HG03097 (cell line): ENCODE results near the gene TBC1D14.

ENCODE experiments used
- ATAC-seq: cut with Tn5 transposase; IDR thresholded peaks from one replicate; pipeline ENCODE4 v1.9.1; 2021; ENCODE audit not compliant: unreplicated experiment, low FRiP score

Gene TBC1D14

DNA sequence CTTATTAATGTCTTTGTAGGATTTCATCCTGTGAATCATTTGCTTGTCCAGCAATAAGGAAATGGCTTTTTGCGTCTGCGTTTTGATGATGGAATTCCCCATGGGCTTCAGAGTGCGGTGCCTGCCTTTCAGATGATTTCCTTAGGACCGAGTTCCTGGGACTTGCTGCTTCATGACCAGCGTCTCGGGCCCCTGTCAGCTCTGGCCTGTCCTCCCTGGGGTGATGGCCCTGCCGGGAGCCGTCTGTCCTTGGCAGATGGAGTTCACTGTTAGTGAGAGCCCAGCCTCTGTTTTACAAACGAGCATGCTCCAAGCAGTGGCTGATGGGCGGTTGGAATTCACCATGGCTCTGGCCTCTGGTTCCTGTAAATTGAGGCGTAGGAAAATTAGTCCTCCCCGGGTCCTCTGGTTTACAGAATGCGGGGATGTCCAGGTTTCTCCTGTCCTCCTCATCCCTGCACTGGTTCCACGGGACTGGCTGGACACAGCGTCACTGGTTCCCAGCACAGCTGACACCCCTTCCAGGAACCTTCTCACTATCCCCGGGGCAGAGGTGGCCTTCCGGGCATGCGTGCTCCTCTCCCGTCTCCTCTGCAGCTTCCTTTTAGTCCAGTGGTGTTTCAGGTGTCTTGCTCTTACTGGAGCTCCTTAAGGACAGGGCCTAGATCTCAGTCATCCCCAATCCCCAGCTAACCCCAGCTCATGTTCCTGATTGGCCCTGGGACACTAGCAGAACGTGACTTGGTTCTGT is 34.9 kb downstream of the TBC1D14 start:
- no peak for ATAC-seq

DNA sequence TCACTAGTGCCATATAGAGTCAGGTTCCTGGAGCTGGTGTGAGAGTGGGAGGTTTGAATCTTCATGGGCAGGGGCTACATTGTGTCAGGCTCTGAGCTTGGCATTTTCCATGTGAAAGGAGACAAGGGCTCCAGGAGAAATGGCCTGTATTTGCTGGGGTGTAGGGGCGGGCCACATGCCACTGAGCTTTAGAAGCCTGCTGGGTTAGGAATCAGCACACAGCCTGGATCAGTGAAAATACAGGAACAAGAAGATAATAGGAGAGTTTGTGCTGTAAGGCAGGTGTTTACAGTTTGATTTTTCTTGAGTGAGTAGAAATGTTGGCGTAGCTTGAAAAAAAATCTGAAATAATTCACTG is 35.4 kb downstream of the TBC1D14 start:
- ATAC-seq: no peak

DNA sequence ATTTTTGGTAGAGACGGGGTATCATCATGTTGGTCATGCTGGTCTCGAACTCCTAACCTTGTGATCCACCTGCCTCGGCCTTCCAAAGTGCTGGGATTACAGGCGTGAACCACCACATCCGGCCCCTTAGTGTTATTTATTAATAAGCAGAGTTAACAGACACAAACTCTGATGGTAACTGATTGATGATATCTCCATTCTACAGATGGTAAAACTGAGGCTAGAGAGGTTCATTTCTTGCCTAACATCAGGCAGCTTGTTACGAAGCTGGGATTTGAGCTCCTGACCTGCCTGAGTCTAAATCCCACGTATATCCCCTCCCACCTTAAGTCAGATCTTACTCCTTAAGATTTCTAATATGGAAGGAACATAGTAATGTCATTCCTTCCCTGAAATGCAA is 36.9 kb downstream of the TBC1D14 start:
- no peak for ATAC-seq

GRCh38 chr4:6948134-6948460 is 38.5 kb downstream of the TBC1D14 start:
- no peak for ATAC-seq

- no peak for ATAC-seq
Observed at GRCh38 chr4:6951880-6952381, 42.3 kb downstream of the TBC1D14 start.

DNA sequence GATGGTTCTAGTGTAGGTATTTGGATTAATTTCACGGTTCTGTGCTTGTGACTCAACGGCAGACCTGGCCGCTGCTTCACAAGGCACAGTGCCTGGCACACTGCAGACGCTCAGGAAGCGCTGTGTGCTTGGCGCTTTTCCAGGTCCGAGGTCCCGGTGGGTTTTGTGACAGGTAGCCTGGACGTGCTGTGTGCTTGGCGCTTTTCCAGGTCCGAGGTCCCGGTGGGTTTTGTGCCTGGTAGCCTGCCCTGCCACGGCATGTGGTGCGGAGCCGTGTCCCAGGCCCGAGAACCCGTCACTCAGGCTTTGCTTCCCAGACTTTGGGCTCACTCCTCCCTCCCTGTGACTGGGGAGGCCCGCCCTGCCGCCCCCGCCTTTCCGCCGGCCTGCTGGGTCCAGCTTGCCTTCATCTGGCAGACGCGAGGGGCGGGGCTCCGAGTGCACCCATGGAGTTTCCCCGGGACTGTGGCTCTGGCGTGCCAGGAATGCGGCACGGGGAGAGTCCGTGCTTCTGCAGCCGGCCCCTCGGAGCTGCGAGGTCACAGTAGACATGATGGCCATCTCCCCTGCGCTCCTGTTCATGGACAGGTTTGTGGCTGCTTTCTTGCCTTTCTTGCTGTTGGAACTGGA is 44.2 kb downstream of the TBC1D14 start:
- no peak for ATAC-seq

- no peak for ATAC-seq
Observed at GRCh38 chr4:6955261-6955911, 45.8 kb downstream of the TBC1D14 start.

DNA sequence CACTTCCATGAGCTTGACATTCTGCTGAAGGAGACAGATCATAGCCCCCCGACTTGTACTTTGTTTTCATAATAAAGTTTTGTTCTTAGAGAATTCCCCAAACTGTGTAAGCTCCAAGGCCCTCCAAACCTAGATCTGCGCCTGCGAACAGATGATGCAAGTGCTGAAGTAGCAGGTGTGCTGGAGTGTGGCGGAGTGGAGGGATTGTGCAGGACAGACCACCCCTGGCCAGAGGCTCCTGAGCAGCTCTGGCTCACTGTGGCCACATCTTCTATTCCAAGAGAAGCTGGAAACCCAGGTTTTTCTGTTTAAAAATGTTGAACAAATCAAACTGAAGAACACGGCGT is 46.4 kb downstream of the TBC1D14 start:
- ATAC-seq: no peak

DNA sequence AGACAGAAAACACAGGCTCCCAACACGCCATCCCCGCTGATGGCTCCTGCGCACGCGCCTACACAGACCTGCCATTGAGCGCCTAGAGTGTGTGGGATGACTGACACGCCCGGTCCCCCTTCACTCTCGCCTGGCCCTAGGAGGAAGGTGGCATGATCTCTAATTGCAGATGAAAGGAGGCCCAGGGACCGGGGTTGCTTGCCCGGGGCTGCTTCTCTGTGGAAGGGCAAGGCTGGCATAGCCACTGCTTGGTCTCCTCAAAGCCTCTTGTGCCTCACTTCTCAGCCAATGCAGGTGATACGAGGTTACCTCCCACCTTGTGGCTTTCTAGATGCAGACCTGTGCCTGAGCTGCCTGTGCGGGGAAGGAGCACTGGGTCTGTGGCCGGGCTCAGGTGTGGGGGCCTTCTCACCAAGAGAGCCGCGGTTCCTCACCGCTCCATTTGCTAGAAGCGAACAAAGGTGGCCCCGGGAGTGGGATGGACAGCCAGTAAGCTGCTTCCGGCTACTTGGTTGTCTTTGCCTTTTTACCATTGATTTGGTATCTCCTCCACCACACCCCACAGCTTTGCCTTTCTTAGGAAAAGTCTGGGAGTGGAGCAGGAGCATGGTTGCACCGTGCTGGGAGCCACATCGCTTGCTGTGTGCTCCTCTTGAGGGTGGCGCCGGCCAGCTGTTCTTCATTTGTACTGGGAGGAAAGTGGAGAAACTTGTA is 47.0 kb downstream of the TBC1D14 start:
- no peak for ATAC-seq

GRCh38 chr4:6957148-6957520 is 47.5 kb downstream of the TBC1D14 start:
- ATAC-seq: no peak

- no peak for ATAC-seq
Observed at GRCh38 chr4:6957994-6958393, 48.4 kb downstream of the TBC1D14 start.

DNA sequence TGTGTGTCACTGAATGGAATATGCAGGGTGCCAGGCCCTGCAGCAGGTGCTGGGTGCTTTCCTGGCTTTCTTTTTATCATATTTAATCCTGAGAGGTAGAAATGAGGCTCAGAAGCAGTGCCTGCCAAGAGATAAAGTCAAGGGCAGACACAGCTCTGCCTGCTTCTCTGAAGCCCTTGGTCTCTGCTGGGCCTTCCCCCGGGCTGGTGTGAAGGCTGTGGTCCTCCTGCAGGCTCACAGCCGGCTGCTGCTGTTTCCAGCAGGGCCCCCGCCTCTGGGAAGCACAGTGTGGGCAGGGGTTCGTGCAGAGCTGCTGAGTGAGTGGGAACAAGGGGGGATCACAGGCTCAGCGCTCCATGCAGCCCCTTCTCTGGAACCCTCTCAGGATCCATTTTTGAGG is 49.6 kb downstream of the TBC1D14 start:
- no peak for ATAC-seq

- no peak for ATAC-seq
Observed at GRCh38 chr4:6960154-6960553, 50.5 kb downstream of the TBC1D14 start.

GRCh38 chr4:6960628-6961412 is 51.2 kb downstream of the TBC1D14 start:
- no peak for ATAC-seq

GRCh38 chr4:6961496-6962210 is 52.0 kb downstream of the TBC1D14 start:
- ATAC-seq: no peak

- no peak for ATAC-seq
Observed at GRCh38 chr4:6962211-6963041, 52.8 kb downstream of the TBC1D14 start.

DNA sequence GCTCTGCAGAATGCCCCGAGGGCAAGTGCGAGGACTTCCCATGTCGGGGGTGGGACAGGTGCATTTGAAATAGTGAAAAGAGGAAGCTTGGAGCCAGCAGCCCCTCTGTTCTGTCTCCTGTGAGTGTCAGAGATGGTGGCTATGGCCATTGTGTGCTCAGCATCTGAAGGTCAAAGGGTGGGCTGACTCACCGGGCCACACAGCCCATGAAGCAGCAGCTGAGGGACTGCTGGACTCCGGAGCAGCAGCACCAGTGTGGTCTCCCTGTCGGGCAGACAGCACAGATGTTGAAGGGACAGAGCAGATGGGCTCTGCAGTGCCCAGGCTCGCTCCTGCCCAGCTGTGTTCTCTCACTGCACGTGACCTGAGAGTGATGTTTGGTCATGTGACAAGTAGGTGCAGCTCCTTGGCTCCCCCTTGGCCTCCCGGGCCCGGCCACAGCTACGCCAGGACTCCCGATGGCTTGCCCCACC is 53.5 kb downstream of the TBC1D14 start:
- ATAC-seq: no peak

GRCh38 chr4:6964858-6965257 is 55.2 kb downstream of the TBC1D14 start:
- no peak for ATAC-seq

- no peak for ATAC-seq
Observed at GRCh38 chr4:6965329-6965728, 55.7 kb downstream of the TBC1D14 start.
